GM21786 (cell line): ENCODE results near the gene N4BP3.
A peak's percentile ranks its signal among the peaks of the same experiment; 100 is the strongest.
"Not testable (repeated sequence)": the region's sequence is repeated elsewhere in the genome, so short reads cannot be mapped to it uniquely, and the experiment has no call there.

Source experiments
- ATAC-seq: cut with Tn5 transposase; IDR thresholded peaks from one replicate; pipeline ENCODE4 v1.9.1; 2021; ENCODE audit not compliant: unreplicated experiment

The N4BP3 gene, protein sequence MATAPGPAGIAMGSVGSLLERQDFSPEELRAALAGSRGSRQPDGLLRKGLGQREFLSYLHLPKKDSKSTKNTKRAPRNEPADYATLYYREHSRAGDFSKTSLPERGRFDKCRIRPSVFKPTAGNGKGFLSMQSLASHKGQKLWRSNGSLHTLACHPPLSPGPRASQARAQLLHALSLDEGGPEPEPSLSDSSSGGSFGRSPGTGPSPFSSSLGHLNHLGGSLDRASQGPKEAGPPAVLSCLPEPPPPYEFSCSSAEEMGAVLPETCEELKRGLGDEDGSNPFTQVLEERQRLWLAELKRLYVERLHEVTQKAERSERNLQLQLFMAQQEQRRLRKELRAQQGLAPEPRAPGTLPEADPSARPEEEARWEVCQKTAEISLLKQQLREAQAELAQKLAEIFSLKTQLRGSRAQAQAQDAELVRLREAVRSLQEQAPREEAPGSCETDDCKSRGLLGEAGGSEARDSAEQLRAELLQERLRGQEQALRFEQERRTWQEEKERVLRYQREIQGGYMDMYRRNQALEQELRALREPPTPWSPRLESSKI

DNA sequence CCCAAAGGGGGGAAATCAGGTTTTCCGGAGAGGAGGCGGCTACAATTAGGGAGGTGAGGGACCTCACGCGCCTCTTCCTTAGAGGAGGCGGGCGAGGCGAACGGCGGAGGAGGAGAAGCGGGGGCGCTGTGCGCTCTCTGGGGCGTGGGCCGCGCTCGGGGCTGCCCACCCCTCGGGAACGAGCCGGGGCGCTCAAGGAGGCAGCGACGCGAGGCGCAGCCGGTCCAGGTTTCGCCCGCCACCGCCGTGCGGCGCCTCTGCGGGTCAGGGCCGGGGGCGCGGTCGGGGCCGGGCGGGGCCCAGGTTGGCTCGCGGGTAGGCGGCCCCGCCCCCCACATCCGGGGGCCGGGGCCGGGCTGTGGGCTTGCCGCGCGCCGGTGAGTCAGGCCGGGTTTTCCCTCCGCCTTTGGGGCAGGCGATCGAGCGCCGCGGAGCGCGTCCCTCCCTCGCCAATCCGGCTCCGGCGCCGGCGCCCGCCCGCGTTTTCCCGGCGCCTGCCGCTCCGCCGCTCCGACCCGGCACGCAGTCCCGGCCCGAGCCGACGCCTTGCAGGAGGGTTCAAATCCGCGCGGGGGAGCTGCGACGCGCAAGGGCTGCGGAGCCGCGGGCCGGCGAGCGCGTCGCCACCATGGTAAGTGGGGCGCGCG is at the start of gene N4BP3:
N4BP3 (plus strand) TSS at position 392 of the 647 bp plus-strand sequence. CDS start 6,052 bp downstream, outside the sequence.
- peak; percentile 42 for ATAC-seq

DNA sequence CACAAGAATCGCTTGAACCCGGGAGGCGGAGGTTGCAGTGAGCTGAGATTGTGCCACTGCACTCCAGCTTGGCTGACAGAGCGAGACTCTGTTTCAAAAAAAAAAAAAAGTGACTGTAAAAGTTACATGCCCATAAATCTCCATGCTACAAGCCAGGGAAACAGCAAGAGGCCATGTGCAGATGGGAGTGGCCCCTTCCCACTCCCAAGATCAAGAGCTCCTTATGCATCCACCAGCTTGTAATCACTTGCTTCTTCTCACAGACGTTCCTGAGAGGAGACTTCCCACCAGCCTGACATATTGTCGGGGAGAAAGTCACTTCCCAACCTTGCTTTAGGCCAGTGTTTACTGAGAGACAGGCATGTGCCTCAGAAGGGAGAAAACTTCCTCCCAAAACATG is 45.6 kb upstream of the N4BP3 start:
- ATAC-seq: no peak

DNA sequence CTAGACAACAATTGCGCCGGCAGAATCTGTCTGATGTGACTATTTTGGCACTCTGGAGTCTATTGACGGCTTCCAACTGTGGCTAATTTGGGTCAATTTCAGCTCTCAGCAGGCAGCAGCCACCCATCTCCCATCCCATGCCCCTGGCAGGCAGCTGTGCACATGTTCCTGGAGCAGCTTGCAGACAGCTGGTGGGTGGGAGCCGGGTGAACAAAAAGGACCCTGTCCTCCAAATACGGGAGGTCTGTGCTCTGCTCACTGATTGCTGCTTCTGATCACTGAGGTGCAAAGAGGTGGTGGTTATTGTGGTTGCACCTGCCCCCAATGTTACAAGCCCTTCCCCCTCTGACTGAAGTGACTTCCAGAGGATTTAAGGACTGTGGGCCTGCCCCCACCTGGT is 45.0 kb upstream of the N4BP3 start:
- ATAC-seq: no peak

GRCh38 chr5:178069909-178070308 is 43.4 kb upstream of the N4BP3 start:
- ATAC-seq: no peak

GRCh38 chr5:178071108-178071507 is 42.2 kb upstream of the N4BP3 start:
- no peak for ATAC-seq

- ATAC-seq: no peak
Measured at GRCh38 chr5:178072749-178073148, 40.6 kb upstream of the N4BP3 start.

DNA sequence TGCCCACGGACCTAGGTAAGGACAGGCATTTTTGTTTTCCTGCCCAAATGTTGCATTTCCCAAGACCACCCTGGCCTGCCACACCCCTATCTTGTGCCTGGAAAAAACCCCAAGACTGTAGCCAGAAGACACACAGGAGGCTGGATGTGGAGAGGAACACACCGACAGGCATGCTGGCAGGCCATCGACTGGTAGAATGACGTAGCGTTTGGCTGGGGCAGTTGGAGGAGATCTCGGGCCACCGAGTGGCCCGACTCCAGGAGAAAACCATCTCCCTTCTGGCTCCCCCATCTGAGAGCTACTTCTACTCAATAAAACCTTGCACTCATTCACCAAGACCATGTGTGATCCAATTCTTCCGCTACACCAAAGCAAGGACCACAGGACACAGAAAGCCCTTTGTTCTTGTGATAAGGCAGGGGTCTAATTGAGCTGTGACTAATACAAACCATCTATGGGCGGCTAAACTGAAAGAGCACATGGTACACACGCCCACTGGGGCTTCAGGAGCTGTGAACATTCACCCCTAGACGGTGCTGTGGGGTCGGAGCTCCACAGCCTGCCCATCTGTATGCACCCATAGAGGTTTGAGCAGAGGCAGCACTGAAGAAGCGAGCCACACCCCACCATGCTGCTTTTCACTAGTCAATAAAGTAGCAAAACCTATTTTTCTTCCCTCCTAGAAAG is 38.9 kb upstream of the N4BP3 start:
- ATAC-seq: no peak

GRCh38 chr5:178076965-178077364 is 36.4 kb upstream of the N4BP3 start:
- not testable (repeated sequence) for ATAC-seq

- ATAC-seq: no peak
Measured at GRCh38 chr5:178077751-178078150, 35.6 kb upstream of the N4BP3 start.

GRCh38 chr5:178078197-178079010 is 34.9 kb upstream of the N4BP3 start:
- ATAC-seq: no peak

DNA sequence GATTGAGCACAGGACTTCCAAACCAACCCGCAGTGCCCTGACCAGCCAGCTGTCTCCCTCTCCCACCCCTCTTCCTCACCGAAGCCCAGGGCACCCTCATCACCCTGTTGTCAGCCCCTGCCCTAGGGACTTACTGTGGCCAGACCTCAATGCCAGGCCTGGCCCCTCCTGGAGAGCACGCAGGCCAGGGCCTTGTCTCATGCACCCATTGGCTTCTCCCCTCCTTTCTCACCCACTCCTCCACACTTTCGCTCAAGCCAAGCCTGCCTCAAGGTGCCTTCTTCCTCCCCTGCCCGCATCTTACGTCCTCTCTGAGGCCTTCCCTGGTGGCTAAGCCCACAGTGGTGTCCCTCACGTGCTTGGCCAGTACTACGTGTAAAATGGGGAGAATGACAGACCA is 33.3 kb upstream of the N4BP3 start:
- ATAC-seq: no peak

DNA sequence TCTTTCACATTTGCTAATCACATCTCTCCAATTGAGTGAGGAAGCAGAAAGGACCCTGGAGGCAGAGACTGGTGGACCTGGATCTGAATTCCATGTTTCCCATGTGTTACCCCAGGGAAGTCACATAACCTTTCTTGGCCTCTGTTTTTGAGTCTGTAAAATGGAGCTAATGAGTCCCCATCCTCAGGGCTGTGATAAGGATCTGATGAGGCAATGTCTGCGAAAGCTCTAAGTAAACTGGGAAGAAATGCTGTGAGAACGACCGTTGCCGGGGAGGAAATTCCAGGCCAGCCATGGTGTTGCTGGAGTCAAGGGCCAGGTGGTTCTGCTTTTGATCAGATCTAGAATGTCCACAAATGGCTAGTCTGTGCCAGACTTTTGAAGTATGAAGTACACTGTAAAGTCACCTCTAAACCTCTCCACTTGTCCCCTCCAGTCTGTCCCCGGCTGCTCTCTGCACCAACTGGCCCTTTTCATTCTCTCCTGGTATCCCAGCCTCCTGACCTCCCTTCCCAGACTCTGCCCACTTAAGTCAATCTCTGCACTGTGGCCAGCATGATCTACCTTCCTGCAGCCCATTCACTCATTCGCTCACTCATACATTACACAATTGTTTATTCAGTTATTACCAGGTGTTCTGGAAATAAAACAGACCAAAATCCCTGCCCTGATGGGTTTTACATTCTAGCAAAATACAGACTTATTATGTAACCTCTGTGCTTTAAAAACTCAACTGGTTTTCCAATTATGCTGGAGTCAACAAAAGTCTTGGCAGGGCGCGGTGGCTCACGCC is 32.5 kb upstream of the N4BP3 start:
- ATAC-seq: no peak

GRCh38 chr5:178081571-178082243 is 31.6 kb upstream of the N4BP3 start:
- ATAC-seq: no peak

- ATAC-seq: no peak
Measured at GRCh38 chr5:178083922-178084321, 29.4 kb upstream of the N4BP3 start.

- no peak for ATAC-seq
Measured at GRCh38 chr5:178085316-178085715, 28.0 kb upstream of the N4BP3 start.

DNA sequence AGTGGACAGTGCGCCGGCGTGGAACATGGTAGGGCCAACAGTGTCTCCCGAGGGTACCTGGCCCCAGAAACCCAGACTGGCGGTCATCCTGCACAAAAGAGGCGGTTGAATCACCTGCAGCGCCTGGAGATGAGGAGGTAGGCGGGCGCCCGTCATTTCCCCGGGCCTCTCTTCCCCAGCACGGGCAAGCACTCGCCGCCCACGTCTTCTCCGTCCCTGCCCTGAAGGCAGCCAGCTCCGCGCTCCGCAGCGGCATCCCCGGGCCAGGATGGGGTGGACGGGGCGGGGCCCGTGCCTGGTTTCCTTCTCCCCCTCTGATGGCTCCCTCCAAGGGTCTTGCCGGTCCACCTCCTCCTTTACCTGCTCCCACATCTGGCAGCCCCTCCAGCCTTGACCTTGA is 27.1 kb upstream of the N4BP3 start:
- ATAC-seq: no peak

- ATAC-seq: not testable (repeated sequence)
Measured at GRCh38 chr5:178087199-178087598, 26.1 kb upstream of the N4BP3 start.

GRCh38 chr5:178090856-178091255 is 22.5 kb upstream of the N4BP3 start:
- no peak for ATAC-seq

GRCh38 chr5:178093134-178093533 is 20.2 kb upstream of the N4BP3 start:
- ATAC-seq: no peak
